ENCODE results near the gene PRSS8. TPM values are rescaled to one million over a fixed set of nuclear protein-coding genes. Genes with fewer than 3 reads are reported as not detected.

PRSS8 gene
- total and polyA plus RNA-seq, 2 donors from 2014 or later = 64.6 to 187 TPM

DNA sequence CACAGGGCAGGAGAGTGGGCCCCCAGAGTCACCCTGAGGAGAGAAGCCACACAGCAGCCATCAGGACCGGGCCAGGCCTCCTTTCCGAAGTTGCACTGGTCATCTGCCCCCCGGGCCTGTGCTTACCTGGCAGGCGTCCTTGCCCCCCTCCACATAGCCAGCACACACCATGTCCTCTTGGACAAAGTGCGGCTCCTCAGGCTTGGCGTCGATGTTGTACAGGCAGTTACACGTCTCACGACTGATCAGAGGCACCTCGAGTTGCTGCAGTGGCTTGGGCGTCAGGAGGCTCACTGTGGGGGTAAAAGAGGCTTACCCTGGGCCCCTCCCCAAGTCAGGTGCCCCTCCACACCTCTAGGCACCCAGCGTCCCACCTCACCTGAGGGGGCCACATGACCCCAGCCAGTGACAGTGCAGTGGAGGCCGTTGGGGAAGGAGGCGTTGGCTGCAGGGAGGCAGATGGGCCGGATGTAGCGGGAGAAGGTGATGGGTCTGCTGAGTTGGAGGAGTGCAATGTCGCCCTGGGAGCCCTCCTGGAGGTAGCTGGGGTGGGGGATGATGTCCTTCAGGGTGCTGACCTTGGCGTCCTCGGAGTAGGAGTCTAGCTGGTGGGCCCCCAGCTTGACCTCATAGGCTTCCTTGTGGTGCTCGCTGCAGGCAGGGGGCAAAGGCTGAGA, 3.1 kb downstream of the PRSS8 start:
- TF ChIP-seq, protein P1, sequence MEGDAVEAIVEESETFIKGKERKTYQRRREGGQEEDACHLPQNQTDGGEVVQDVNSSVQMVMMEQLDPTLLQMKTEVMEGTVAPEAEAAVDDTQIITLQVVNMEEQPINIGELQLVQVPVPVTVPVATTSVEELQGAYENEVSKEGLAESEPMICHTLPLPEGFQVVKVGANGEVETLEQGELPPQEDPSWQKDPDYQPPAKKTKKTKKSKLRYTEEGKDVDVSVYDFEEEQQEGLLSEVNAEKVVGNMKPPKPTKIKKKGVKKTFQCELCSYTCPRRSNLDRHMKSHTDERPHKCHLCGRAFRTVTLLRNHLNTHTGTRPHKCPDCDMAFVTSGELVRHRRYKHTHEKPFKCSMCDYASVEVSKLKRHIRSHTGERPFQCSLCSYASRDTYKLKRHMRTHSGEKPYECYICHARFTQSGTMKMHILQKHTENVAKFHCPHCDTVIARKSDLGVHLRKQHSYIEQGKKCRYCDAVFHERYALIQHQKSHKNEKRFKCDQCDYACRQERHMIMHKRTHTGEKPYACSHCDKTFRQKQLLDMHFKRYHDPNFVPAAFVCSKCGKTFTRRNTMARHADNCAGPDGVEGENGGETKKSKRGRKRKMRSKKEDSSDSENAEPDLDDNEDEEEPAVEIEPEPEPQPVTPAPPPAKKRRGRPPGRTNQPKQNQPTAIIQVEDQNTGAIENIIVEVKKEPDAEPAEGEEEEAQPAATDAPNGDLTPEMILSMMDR (IDR thresholded peaks at IDR 0.05; ENCODE audit: borderline replicate concordance, extremely low read depth, insufficient read depth) = no peak
- H3K9ac ChIP-seq (ENCODE audit: low read length in 3 of 3) = no peak overlapping the region
- no peaks in the 10 kb centered on the region for H3K27me3 ChIP-seq (ENCODE audit: control insufficient read depth, insufficient read depth, low read length)
- no peak overlapping the region for H3K4me3 ChIP-seq (ENCODE audit: low read length in 3 of 3)
- no peaks in the 10 kb centered on the region for H3K9me3 ChIP-seq (ENCODE audit: control insufficient read depth in 2 of 3, insufficient read depth in 1 of 3, low read length in 3 of 3)
- no peak for FAIRE-seq
- DNase-seq = peak in 1 of 5 donors; percentile 45
- peaks cover 0 to 46% (median 21%) of the 10 kb centered on the region in 3 donors for H3K4me1 ChIP-seq (ENCODE audit: control insufficient read depth in 2 of 3, insufficient read depth in 2 of 3, low read depth in 1 of 3, low read length in 3 of 3)
- peak overlapping the region; percentile 37 to 63 for H3K27ac ChIP-seq (ENCODE audit: low read depth in 2 of 2, low read length in 2 of 2)
- peaks cover 3 to 29% (median 8%) of the 10 kb centered on the region in 3 donors for H3K36me3 ChIP-seq (ENCODE audit: control insufficient read depth in 2 of 3, insufficient read depth in 3 of 3, low read length in 3 of 3)
- intact Hi-C loops (cut with DNase I) = no loop called here

DNA sequence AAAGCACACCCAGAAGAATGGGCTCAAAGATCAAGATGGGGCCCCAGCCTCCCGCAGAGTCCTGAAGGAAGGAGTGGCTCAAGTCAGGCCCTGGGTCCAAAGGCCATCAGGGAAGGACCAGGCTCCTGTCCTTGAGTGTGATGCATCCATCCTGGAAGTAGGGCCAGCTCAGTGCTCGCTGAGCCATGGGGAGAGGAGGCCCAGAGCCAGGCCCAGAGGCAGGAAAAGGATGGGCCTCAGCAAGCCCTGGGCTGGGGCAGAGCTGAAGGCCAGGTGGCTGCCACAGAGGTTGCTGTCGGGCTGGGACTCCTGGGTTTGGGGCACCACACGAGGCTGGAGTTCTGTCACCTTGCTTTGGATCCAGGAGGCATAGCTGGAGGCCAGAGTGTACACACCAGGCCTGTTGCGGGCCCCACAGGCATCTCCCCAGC, 3.7 kb downstream of the PRSS8 start:
- intact Hi-C loops (cut with DNase I) = no loop called here
- DNase-seq (peak in 2 of 5 donors; percentile 48 to 73), FAIRE-seq (no peak)
- Histone ChIP-seq H3K9ac (ENCODE audit: low read length in 3 of 3) (no peak overlapping the region), H3K36me3 (ENCODE audit: control insufficient read depth in 2 of 3, insufficient read depth in 3 of 3, low read length in 3 of 3) (peaks cover 3 to 34% (median 8%) of the 10 kb centered on the region in 3 donors), H3K27me3 (ENCODE audit: control insufficient read depth, insufficient read depth, low read length) (no peaks in the 10 kb centered on the region), H3K4me1 (ENCODE audit: control insufficient read depth in 2 of 3, insufficient read depth in 2 of 3, low read depth in 1 of 3, low read length in 3 of 3) (peaks cover 0 to 47% (median 21%) of the 10 kb centered on the region in 3 donors), H3K27ac (ENCODE audit: low read depth in 2 of 2, low read length in 2 of 2) (peak overlapping the region; percentile 37 to 90), H3K4me3 (ENCODE audit: low read length in 3 of 3) (no peak overlapping the region), H3K9me3 (ENCODE audit: control insufficient read depth in 2 of 3, insufficient read depth in 1 of 3, low read length in 3 of 3) (no peaks in the 10 kb centered on the region)
- TF ChIP-seq, protein P1 (IDR thresholded peaks at IDR 0.05; ENCODE audit: borderline replicate concordance, extremely low read depth, insufficient read depth) = no peak

DNA sequence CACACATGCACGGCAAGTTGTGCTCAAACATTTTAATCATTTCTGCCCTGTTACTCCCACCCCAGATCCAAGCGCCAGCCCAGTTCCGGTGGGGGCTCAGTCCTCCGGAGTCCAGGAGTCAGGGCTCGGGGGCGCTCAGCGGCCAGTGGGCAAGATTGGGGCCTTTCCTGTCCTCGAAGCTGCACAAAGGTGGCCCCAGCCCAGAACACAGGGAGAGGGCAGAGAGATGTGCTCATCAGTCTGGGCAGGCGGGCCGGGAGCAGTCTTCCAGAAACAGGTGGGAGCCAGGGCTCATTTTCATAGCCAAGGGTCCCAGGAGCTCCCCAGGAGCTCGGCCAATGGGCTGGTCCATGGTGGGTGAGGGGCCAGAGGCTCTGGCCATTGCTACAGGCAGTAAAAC, 4.1 kb downstream of the PRSS8 start:
- Histone ChIP-seq H3K4me3 (ENCODE audit: low read length in 3 of 3) (no peak overlapping the region), H3K36me3 (ENCODE audit: control insufficient read depth in 2 of 3, insufficient read depth in 3 of 3, low read length in 3 of 3) (peaks cover 3 to 35% (median 8%) of the 10 kb centered on the region in 3 donors), H3K9ac (ENCODE audit: low read length in 3 of 3) (peak overlapping the region in 1 of 3 donors; percentile 46), H3K9me3 (ENCODE audit: control insufficient read depth in 2 of 3, insufficient read depth in 1 of 3, low read length in 3 of 3) (no peaks in the 10 kb centered on the region), H3K27ac (ENCODE audit: low read depth in 2 of 2, low read length in 2 of 2) (peak overlapping the region; percentile 85 to 90), H3K27me3 (ENCODE audit: control insufficient read depth, insufficient read depth, low read length) (no peaks in the 10 kb centered on the region), H3K4me1 (ENCODE audit: control insufficient read depth in 2 of 3, insufficient read depth in 2 of 3, low read depth in 1 of 3, low read length in 3 of 3) (peaks cover 0 to 47% (median 21%) of the 10 kb centered on the region in 3 donors)
- TF ChIP-seq, protein P1 (IDR thresholded peaks at IDR 0.05; ENCODE audit: borderline replicate concordance, extremely low read depth, insufficient read depth) = no peak
- intact Hi-C loops (cut with DNase I) = no loop called here
- FAIRE-seq (no peak), DNase-seq (peak in 1 of 5 donors; percentile 44)

Measured in kidney (tissue), 14 donors.